ENCODE data around the gene CEP112.
A peak's percentile ranks its signal among the peaks of the same experiment; 100 is the strongest.
"Not testable (repeated sequence)": the region's sequence is repeated elsewhere in the genome, so short reads cannot be mapped to it uniquely, and the experiment has no call there.

Gene CEP112

GRCh38 chr17:65811043-65811442 lies 380.9 kb downstream of the CEP112 start:
- DNase-seq, result no peak

- DNase-seq, result no peak
These were observed 382.6 kb downstream of the CEP112 start for GRCh38 chr17:65809366-65809765.

- not testable (repeated sequence) for DNase-seq
These were observed 383.4 kb downstream of the CEP112 start for GRCh38 chr17:65808566-65808965.

- DNase-seq, result no peak
These were observed 384.6 kb downstream of the CEP112 start for GRCh38 chr17:65807361-65807760.

- DNase-seq, result no peak
These were observed 390.4 kb downstream of the CEP112 start for GRCh38 chr17:65801513-65801912.

- no peak for DNase-seq
These were observed 391.3 kb downstream of the CEP112 start for GRCh38 chr17:65800655-65801054.

- DNase-seq, result no peak
These were observed 392.1 kb downstream of the CEP112 start for GRCh38 chr17:65799869-65800268.

GRCh38 chr17:65799454-65799853 lies 392.5 kb downstream of the CEP112 start:
- no peak for DNase-seq

- DNase-seq, result no peak
These were observed 394.1 kb downstream of the CEP112 start for GRCh38 chr17:65797809-65798208.

- DNase-seq, result no peak
These were observed 394.8 kb downstream of the CEP112 start for GRCh38 chr17:65797101-65797500.

GRCh38 chr17:65794572-65794971 lies 397.4 kb downstream of the CEP112 start:
- DNase-seq, result peak; percentile 13

- no peak for DNase-seq
These were observed 401.7 kb downstream of the CEP112 start for GRCh38 chr17:65790241-65790640.

GRCh38 chr17:65787503-65787902 lies 404.4 kb downstream of the CEP112 start:
- DNase-seq, result no peak

- no peak for DNase-seq
These were observed 405.5 kb downstream of the CEP112 start for GRCh38 chr17:65786479-65786878.

GRCh38 chr17:65785109-65785508 lies 406.8 kb downstream of the CEP112 start:
- no peak for DNase-seq

GRCh38 chr17:65783845-65784334 lies 408.0 kb downstream of the CEP112 start:
- no peak for DNase-seq

- DNase-seq, result not testable (repeated sequence)
These were observed 409.7 kb downstream of the CEP112 start for GRCh38 chr17:65782104-65782706.

- DNase-seq, result no peak
These were observed 411.8 kb downstream of the CEP112 start for GRCh38 chr17:65780111-65780510.

- no peak for DNase-seq
These were observed 415.0 kb downstream of the CEP112 start for GRCh38 chr17:65776890-65777289.

GRCh38 chr17:65774787-65775186 lies 417.1 kb downstream of the CEP112 start:
- no peak for DNase-seq

GRCh38 chr17:65772989-65773388 lies 418.9 kb downstream of the CEP112 start:
- DNase-seq, result peak; percentile 5

GRCh38 chr17:65771704-65772103 lies 420.2 kb downstream of the CEP112 start:
- no peak for DNase-seq

GRCh38 chr17:65763786-65764185 lies 428.1 kb downstream of the CEP112 start:
- no peak for DNase-seq

- DNase-seq, result no peak
These were observed 429.0 kb downstream of the CEP112 start for GRCh38 chr17:65762973-65763372.

- no peak for DNase-seq
These were observed 432.4 kb downstream of the CEP112 start for GRCh38 chr17:65759532-65759931.

All from NCI-H345 (cell line).